Endodermal cell (in vitro differentiated cells): ENCODE results near the gene RHBDF2. TPM values are rescaled to one million over a fixed set of nuclear protein-coding genes. Genes with fewer than 3 reads are reported as not detected.

ENCODE experiments used
- DNase-seq: peaks from one replicate; pipeline ENCODE4 v3.0.0-alpha.2; 2017
- H3K27ac ChIP-seq: 2 replicates; pipeline ENCODE4 v1.5.1; 2013; ENCODE audit warnings: mild to moderate bottlenecking, low read depth, low read length, moderate library complexity
- H3K27me3 ChIP-seq: 2 replicates; pipeline ENCODE4 v1.6.1; 2013; ENCODE audit warnings: mild to moderate bottlenecking, low read length, moderate library complexity; ENCODE audit not compliant: insufficient read depth, control insufficient read depth, poor library complexity, severe bottlenecking
- H3K36me3 ChIP-seq: 2 replicates; pipeline ENCODE4 v1.7.0; 2013; ENCODE audit warnings: mild to moderate bottlenecking, low read length, moderate library complexity; ENCODE audit not compliant: control insufficient read depth, insufficient read depth
- H3K4me1 ChIP-seq: one replicate; pipeline ENCODE4 v1.7.0; 2013; ENCODE audit warnings: low read length; ENCODE audit not compliant: control insufficient read depth, insufficient read depth
- H3K4me3 ChIP-seq: 2 replicates; pipeline ENCODE4 v1.5.1; 2013; ENCODE audit warnings: mild to moderate bottlenecking, low read length, moderate library complexity
- H3K9ac ChIP-seq: 2 replicates; pipeline ENCODE4 v1.6.1; 2013; ENCODE audit warnings: mild to moderate bottlenecking, low read length, moderate library complexity; ENCODE audit not compliant: poor library complexity, severe bottlenecking; ENCODE audit errors: extremely low read depth
- H3K9me3 ChIP-seq: 2 replicates; pipeline ENCODE4 v1.6.1; 2013; ENCODE audit warnings: mild to moderate bottlenecking, low read length, moderate library complexity; ENCODE audit not compliant: control insufficient read depth
- H3K27ac Mint-ChIP-seq: 2 replicates; pipeline ENCODE4 v1.8.0; 2020; ENCODE audit warnings: mixed read lengths
- H3K27me3 Mint-ChIP-seq: 2 replicates; pipeline ENCODE4 v1.8.0; 2021; ENCODE audit warnings: mild to moderate bottlenecking, mixed read lengths; ENCODE audit not compliant: insufficient read depth
- H3K36me3 Mint-ChIP-seq: 2 replicates; pipeline ENCODE4 v1.8.0; 2020; ENCODE audit warnings: low read depth, mixed read lengths
- H3K4me1 Mint-ChIP-seq: 2 replicates; pipeline ENCODE4 v1.8.0; 2020; ENCODE audit warnings: mixed read lengths
- H3K4me3 Mint-ChIP-seq: 2 replicates; pipeline ENCODE4 v1.8.0; 2020; ENCODE audit warnings: mild to moderate bottlenecking, moderate library complexity, mixed read lengths
- H3K9me3 Mint-ChIP-seq: 2 replicates; pipeline ENCODE4 v1.8.0; 2020; ENCODE audit warnings: mild to moderate bottlenecking, mixed read lengths
- WGBS, 2 experiments: methylation state at CpG; one replicate each; pipeline versions ENCODE4 v1.1.5 to v1.1.7; 2013; ENCODE audit warnings: missing lambda C conversion rate in 2 of 2, mixed read lengths in 1 of 2; ENCODE audit not compliant: insufficient coverage in 1 of 2, insufficient read length in 1 of 2; 5-methylcytosine and 5-hydroxymethylcytosine counted together
- total RNA-seq, 2 donors: library from RNA; stranded (reverse); fragmentation: NEBNext Ultra II Directional in 1 of 2; extraction: Animal tissue kit (Norgen Biotek cat#: 25700) in 1 of 2; gene quantifications; 2 replicates in 1 of 2; 3 replicates in 1 of 2; pipeline ENCODE4 v1.2.1, GENCODE V29; 2021
- TF ChIP-seq, protein P1 (sequence below): fragments of 200-600 bp; sonication (generic); conservative IDR thresholded peaks from 2 replicates; pipeline ENCODE4 v1.5.0; 2021; ENCODE audit warnings: antibody characterized with exemption, mild to moderate bottlenecking

The RHBDF2 gene
- total RNA-seq, 2 donors from 2014 or later = 28.5 to 31.1 TPM

DNA sequence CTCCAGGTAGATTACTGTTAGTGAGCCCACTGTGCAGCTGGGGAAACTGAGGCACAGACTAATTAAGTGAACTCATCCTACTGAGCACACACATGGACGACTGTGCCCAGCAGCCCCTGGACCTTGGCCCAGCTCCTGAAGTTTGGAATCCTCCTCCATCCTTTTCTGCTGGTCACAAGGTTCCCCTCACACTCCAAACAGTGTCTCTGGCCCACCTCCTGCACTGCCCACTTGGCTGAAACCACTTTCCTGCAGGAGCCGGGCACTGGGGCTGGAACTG is 3.6 kb downstream of the RHBDF2 start:
- peaks cover 50% of the 10 kb centered on the region for H3K4me1 Mint-ChIP-seq

DNA sequence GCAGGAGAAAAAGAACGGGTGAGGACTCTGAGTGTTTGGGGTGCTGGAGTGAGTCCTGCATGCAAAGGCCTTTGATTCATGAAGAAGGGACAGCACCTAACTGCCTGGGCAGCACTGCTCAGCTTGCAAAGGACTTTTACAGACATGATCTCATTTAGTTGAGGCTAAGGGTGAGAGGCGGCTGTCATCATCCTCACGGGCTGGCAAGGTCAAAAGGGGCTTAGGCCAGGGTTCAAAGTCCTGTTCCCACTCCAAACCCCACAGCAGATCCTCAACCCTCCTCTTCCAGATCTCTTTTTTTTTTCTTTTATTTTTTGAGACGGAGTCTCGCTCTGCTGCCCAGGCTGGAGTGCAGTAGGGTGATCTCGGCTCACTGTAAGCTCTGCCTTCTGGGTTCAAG is 4.8 kb downstream of the RHBDF2 start:
- DNase-seq = no peak
- Histone ChIP-seq H3K9me3 (no peaks in the 10 kb centered on the region), H3K36me3 (no peaks in the 10 kb centered on the region), H3K9ac (no peak overlapping the region), H3K27me3 (no peaks in the 10 kb centered on the region), H3K4me3 (no peak overlapping the region), H3K27ac (no peak overlapping the region), H3K4me1 (no peaks in the 10 kb centered on the region)
- no peak overlapping the region for H3K27ac Mint-ChIP-seq
- TF ChIP-seq, protein P1, sequence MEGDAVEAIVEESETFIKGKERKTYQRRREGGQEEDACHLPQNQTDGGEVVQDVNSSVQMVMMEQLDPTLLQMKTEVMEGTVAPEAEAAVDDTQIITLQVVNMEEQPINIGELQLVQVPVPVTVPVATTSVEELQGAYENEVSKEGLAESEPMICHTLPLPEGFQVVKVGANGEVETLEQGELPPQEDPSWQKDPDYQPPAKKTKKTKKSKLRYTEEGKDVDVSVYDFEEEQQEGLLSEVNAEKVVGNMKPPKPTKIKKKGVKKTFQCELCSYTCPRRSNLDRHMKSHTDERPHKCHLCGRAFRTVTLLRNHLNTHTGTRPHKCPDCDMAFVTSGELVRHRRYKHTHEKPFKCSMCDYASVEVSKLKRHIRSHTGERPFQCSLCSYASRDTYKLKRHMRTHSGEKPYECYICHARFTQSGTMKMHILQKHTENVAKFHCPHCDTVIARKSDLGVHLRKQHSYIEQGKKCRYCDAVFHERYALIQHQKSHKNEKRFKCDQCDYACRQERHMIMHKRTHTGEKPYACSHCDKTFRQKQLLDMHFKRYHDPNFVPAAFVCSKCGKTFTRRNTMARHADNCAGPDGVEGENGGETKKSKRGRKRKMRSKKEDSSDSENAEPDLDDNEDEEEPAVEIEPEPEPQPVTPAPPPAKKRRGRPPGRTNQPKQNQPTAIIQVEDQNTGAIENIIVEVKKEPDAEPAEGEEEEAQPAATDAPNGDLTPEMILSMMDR = no peak
- no peaks in the 10 kb centered on the region for H3K27me3 Mint-ChIP-seq
- H3K9me3 Mint-ChIP-seq = no peaks in the 10 kb centered on the region
- H3K36me3 Mint-ChIP-seq = no peaks in the 10 kb centered on the region
- no peak overlapping the region for H3K4me3 Mint-ChIP-seq
- peaks cover 40% of the 10 kb centered on the region for H3K4me1 Mint-ChIP-seq
- WGBS, 2 experiments = 91 to 96% methylated on average over 6 of the region's 6 CpGs

More for the DNA sequence above, 3.6 kb downstream of the RHBDF2 start:
- Histone ChIP-seq H3K4me1 (no peaks in the 10 kb centered on the region), H3K9ac (no peak overlapping the region), H3K9me3 (no peaks in the 10 kb centered on the region), H3K27ac (no peak overlapping the region), H3K27me3 (no peaks in the 10 kb centered on the region), H3K4me3 (no peak overlapping the region), H3K36me3 (no peaks in the 10 kb centered on the region)
- TF ChIP-seq, protein P1 = no peak
- DNase-seq = no peak
- Mint-ChIP-seq H3K9me3 (no peaks in the 10 kb centered on the region), H3K27me3 (no peaks in the 10 kb centered on the region), H3K4me3 (no peak overlapping the region), H3K27ac (no peak overlapping the region), H3K36me3 (no peaks in the 10 kb centered on the region)
- 83% methylated on average over 2 of the region's 2 CpGs for WGBS, 2 experiments

DNA sequence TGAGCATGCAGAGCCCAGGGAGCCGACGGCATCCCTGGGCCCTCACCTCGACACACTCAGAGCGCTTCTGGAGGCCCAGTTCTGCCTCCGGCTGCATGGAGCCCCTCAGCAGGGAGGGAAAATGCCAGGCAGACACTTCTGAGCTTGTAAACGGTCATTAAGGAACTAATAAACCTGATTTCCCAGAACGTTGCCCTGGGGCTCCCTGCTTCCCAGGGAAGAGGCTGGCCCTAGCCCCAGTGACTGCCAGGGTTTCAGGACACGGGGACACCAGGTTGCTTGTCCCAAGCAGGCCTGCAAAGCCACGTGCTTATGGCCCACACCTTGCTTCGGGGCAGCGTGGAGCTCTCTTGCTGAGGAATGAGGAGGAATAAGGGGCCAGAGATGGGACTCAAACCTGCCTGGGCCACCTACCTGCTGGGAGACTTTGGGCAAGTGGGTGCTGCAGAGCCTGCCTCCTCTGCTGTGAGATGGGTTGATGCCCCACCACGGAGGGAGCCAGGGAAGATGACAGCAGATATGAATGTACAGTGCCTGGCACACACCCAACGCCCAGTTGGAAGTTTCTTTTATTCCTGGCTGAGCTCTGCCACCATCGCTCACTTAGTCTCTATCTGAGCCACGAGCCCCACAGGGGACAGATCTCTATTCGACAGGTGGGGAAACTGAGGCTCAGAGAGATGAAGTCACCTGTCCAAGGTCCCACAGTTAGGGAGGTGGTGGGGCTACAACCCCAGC is 5.4 kb downstream of the RHBDF2 start:
- H3K9me3 Mint-ChIP-seq = no peaks in the 10 kb centered on the region
- no peak for DNase-seq
- H3K4me3 Mint-ChIP-seq = no peak overlapping the region
- no peaks in the 10 kb centered on the region for H3K36me3 Mint-ChIP-seq
- whole genome bisulfite sequencing, 2 experiments = 91 to 93% methylated on average over 13 to 16 of the region's 16 CpGs
- H3K36me3 ChIP-seq = no peaks in the 10 kb centered on the region
- H3K27ac Mint-ChIP-seq = no peak overlapping the region
- H3K4me1 ChIP-seq = no peaks in the 10 kb centered on the region
- TF ChIP-seq, protein P1 = no peak
- no peaks in the 10 kb centered on the region for H3K9me3 ChIP-seq
- no peaks in the 10 kb centered on the region for H3K27me3 ChIP-seq
- H3K27me3 Mint-ChIP-seq = no peaks in the 10 kb centered on the region
- peaks cover 38% of the 10 kb centered on the region for H3K4me1 Mint-ChIP-seq
- no peak overlapping the region for H3K4me3 ChIP-seq
- no peak overlapping the region for H3K9ac ChIP-seq
- H3K27ac ChIP-seq = no peak overlapping the region
